CD14-positive monocyte (primary cell): ENCODE data around the gene SMARCA2. TPM values are rescaled to one million over a fixed set of nuclear protein-coding genes. Genes with fewer than 3 reads are reported as not detected.
A peak's percentile ranks its signal among the peaks of the same experiment; 100 is the strongest.

ENCODE experiments used
- DNase-seq, 3 donors: peaks; one replicate each; pipeline ENCODE4 v3.0.0-alpha.2; 2011 to 2022
- H2AFZ ChIP-seq: 2 replicates; pipeline ENCODE4 v1.6.0; 2012; ENCODE audit warnings: mild to moderate bottlenecking, low read depth, low read length, inconsistent platforms; ENCODE audit not compliant: insufficient read depth, poor library complexity, severe bottlenecking
- H3K27ac ChIP-seq, 2 donors: 1 replicate in 1 of 2; 2 replicates in 1 of 2; pipeline ENCODE4 v1.5.1; 2012 to 2013; ENCODE audit warnings: low read length in 2 of 2, control low read depth in 1 of 2, inconsistent platforms in 1 of 2, low read depth in 1 of 2, mild to moderate bottlenecking in 1 of 2
- H3K27me3 ChIP-seq, 2 donors: one replicate each; pipeline versions ENCODE4 v1.6.0 to v1.6.1; 2011 to 2013; ENCODE audit warnings: low read length in 2 of 2; ENCODE audit not compliant: control insufficient read depth in 2 of 2, insufficient read depth in 2 of 2
- H3K36me3 ChIP-seq, 2 donors: replicated peaks in 1 of 2; 1 replicate in 1 of 2; 2 replicates in 1 of 2; pipeline versions ENCODE4 v1.5.1 to v1.6.1; 2012 to 2013; ENCODE audit warnings: low read length in 2 of 2, control low read depth in 1 of 2, inconsistent platforms in 1 of 2, mild to moderate bottlenecking in 1 of 2; ENCODE audit not compliant: insufficient read depth in 2 of 2, control insufficient read depth in 1 of 2
- H3K4me1 ChIP-seq, 2 donors: 1 replicate in 1 of 2; 2 replicates in 1 of 2; pipeline versions ENCODE4 v1.5.1 to v1.6.1; 2012 to 2013; ENCODE audit warnings: low read length in 2 of 2, control low read depth in 1 of 2, inconsistent platforms in 1 of 2, mild to moderate bottlenecking in 1 of 2, moderate library complexity in 1 of 2; ENCODE audit not compliant: insufficient read depth in 2 of 2, control insufficient read depth in 1 of 2
- H3K4me2 ChIP-seq: replicated peaks from 2 replicates; pipeline ENCODE3; 2012; ENCODE audit warnings: low read length, moderate library complexity, mild to moderate bottlenecking; ENCODE audit not compliant: poor library complexity, severe bottlenecking; ENCODE audit errors: extremely low read depth
- H3K4me3 ChIP-seq, 3 experiments: fragments of 200-600 bp in 1 of 3; sonication (generic) in 1 of 3; replicated peaks in 1 of 3; 1 replicate in 2 of 3; 2 replicates in 1 of 3; pipeline ENCODE4 v1.5.1; 2011 to 2013; ENCODE audit warnings: low read length in 3 of 3, mild to moderate bottlenecking in 3 of 3, control low read depth in 2 of 3, low read depth in 2 of 3, inconsistent platforms in 1 of 3, moderate library complexity in 1 of 3
- H3K79me2 ChIP-seq: 2 replicates; pipeline ENCODE4 v1.6.0; 2012; ENCODE audit warnings: mild to moderate bottlenecking, control low read depth, inconsistent platforms, low read length, moderate library complexity; ENCODE audit not compliant: insufficient read depth
- H3K9ac ChIP-seq: 2 replicates; pipeline ENCODE4 v1.6.0; 2017; ENCODE audit warnings: low read length, mild to moderate bottlenecking; ENCODE audit not compliant: insufficient read depth, poor library complexity, severe bottlenecking
- H3K9me3 ChIP-seq, 2 donors: replicated peaks in 1 of 2; 1 replicate in 1 of 2; 2 replicates in 1 of 2; pipeline versions ENCODE4 v1.5.1 to v1.6.1; 2012 to 2013; ENCODE audit warnings: low read length in 2 of 2, control low read depth in 1 of 2; ENCODE audit not compliant: control insufficient read depth in 1 of 2, insufficient read depth in 1 of 2
- H4K20me1 ChIP-seq: 2 replicates; pipeline ENCODE4 v1.6.0; 2012; ENCODE audit warnings: mild to moderate bottlenecking, low read length, control low read depth, moderate library complexity; ENCODE audit not compliant: insufficient read depth
- H3K27ac Mint-ChIP-seq, 7 donors: one replicate each; pipeline ENCODE4 v1.8.0; 2020; ENCODE audit warnings: mild to moderate bottlenecking in 7 of 7, mixed read lengths in 7 of 7, moderate library complexity in 6 of 7, inconsistent platforms in 2 of 7
- H3K27me3 Mint-ChIP-seq, 3 donors: one replicate each; pipeline ENCODE4 v1.8.0; 2021 to 2022; ENCODE audit warnings: low read depth in 3 of 3, mild to moderate bottlenecking in 3 of 3, mixed read lengths in 3 of 3, moderate library complexity in 3 of 3, inconsistent platforms in 1 of 3
- H3K36me3 Mint-ChIP-seq, 2 donors: one replicate each; pipeline ENCODE4 v1.8.0; 2020; ENCODE audit warnings: mixed read lengths in 2 of 2, inconsistent platforms in 1 of 2, mild to moderate bottlenecking in 1 of 2
- H3K4me1 Mint-ChIP-seq: one replicate; pipeline ENCODE4 v1.8.0; 2020; ENCODE audit warnings: mild to moderate bottlenecking, mixed read lengths
- H3K4me3 Mint-ChIP-seq, 2 donors: one replicate each; pipeline ENCODE4 v1.8.0; 2020; ENCODE audit warnings: mild to moderate bottlenecking in 2 of 2, mixed read lengths in 2 of 2, moderate library complexity in 1 of 2
- H3K9me3 Mint-ChIP-seq, 7 donors: one replicate each; pipeline ENCODE4 v1.8.0; 2020 to 2022; ENCODE audit warnings: mixed read lengths in 7 of 7, mild to moderate bottlenecking in 6 of 7, moderate library complexity in 6 of 7, inconsistent platforms in 2 of 7
- CTCF ChIP-seq: fragments of 200-600 bp; IDR thresholded peaks from one replicate; pipeline ENCODE4 v1.8.0; 2022; ENCODE audit warnings: antibody characterized with exemption, mild to moderate bottlenecking
- WGBS: methylation state at CpG from one replicate; pipeline ENCODE4 v1.1.5; 2013; ENCODE audit warnings: missing lambda C conversion rate; ENCODE audit not compliant: insufficient coverage; 5-methylcytosine and 5-hydroxymethylcytosine counted together
- intact Hi-C, 2 donors: fragments of 100-400 bp; cut with micrococcal nuclease; formaldehyde crosslinking; loops; one replicate each; pipeline versions ENCODE4 v1.15.0 to v1.15.1; 2023
- polyA plus RNA-seq, 3 donors: library from polyadenylated mRNA; depleted of rRNA in 1 of 3; unstranded in 2 of 3; stranded (reverse) in 1 of 3; fragments of 300-500 nt in 2 of 3; fragments of >200 nt in 1 of 3; fragmentation: Illumina TruSeq in 2 of 3; gene quantifications; 1 replicate in 2 of 3; 2 replicates in 1 of 3; pipeline ENCODE4 v1.2.3, GENCODE V29; 2012 to 2021

Gene SMARCA2
- polyA plus RNA-seq, 3 donors: 11.0 to 54.7 (median 11.8) TPM

DNA sequence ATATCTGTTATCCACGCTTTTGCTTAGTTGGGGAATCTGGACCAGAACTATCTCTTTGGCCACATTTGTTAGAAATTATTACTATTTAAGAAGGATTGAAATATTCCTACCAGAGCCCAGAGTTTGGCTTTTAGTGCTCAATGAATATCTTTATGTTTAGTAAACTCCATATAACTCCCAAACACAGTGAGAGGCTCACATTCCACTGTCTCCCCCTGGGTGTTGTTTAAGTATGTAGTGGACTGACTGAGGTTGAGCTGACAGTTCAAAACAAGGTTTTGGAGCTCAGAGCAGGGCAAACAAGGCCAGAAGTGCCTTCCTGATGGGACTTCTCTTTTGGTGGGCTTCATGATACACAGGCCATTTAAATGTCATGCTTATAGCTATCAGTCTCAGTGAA is 216.0 kb downstream of the SMARCA2 start:
- Histone ChIP-seq H3K79me2 (no peaks in the 10 kb centered on the region), H3K4me1 (peaks cover 23 to 25% of the 10 kb centered on the region in 2 donors), H2AFZ (no peak overlapping the region), H3K36me3 (no peaks in the 10 kb centered on the region), H3K4me2 (no peak overlapping the region), H3K4me3 (no peak overlapping the region), H4K20me1 (no peaks in the 10 kb centered on the region), H3K27ac (no peak overlapping the region), H3K9me3 (no peaks in the 10 kb centered on the region), H3K27me3 (no peaks in the 10 kb centered on the region), H3K9ac (no peak overlapping the region)
- no peak for DNase-seq
- TF ChIP-seq CTCF: no peak
- intact Hi-C loops: no loop called here
- peaks cover 0 to 2% (median 0%) of the 10 kb centered on the region in 3 donors for H3K27me3 Mint-ChIP-seq
- H3K27ac Mint-ChIP-seq: no peak overlapping the region
- no peaks in the 10 kb centered on the region for H3K36me3 Mint-ChIP-seq
- peaks cover 26% of the 10 kb centered on the region for H3K4me1 Mint-ChIP-seq
- WGBS: no CpG with 5 or more reads among the region's 1 CpG
- H3K4me3 Mint-ChIP-seq: no peak overlapping the region
- H3K9me3 Mint-ChIP-seq: peaks cover 0 to 1% (median 0%) of the 10 kb centered on the region in 7 donors

GRCh38 chr9:2231829-2232228 is 216.7 kb downstream of the SMARCA2 start:
- H3K27ac Mint-ChIP-seq: peak overlapping the region in 1 of 7 donors; percentile 4
- peaks cover 0 to 2% (median 0%) of the 10 kb centered on the region in 3 donors for H3K27me3 Mint-ChIP-seq
- WGBS: 100% methylated on average over 1 of the region's 2 CpGs
- no peak for TF ChIP-seq CTCF
- H3K36me3 ChIP-seq: no peaks in the 10 kb centered on the region
- no peaks in the 10 kb centered on the region for H3K79me2 ChIP-seq
- intact Hi-C loops: no loop called here
- H3K4me1 ChIP-seq: peaks cover 23 to 25% of the 10 kb centered on the region in 2 donors
- H3K4me1 Mint-ChIP-seq: peaks cover 26% of the 10 kb centered on the region
- no peak overlapping the region for H3K9ac ChIP-seq
- DNase-seq: no peak
- no peak overlapping the region for H2AFZ ChIP-seq
- H3K9me3 Mint-ChIP-seq: peaks cover 0 to 1% (median 0%) of the 10 kb centered on the region in 7 donors
- H3K27me3 ChIP-seq: no peaks in the 10 kb centered on the region
- H4K20me1 ChIP-seq: no peaks in the 10 kb centered on the region
- H3K27ac ChIP-seq: no peak overlapping the region
- H3K4me3 Mint-ChIP-seq: no peak overlapping the region
- H3K4me2 ChIP-seq: no peak overlapping the region
- H3K36me3 Mint-ChIP-seq: no peaks in the 10 kb centered on the region
- no peaks in the 10 kb centered on the region for H3K9me3 ChIP-seq
- H3K4me3 ChIP-seq: no peak overlapping the region
